GM10266 (cell line): Measurements from ENCODE around the gene GADD45B.

Source experiments
- DNase-seq: peaks from one replicate; pipeline ENCODE4 v3.0.0; 2012; ENCODE audit errors: extremely low spot score
- TF ChIP-seq, protein P1 (sequence below): IDR thresholded peaks from 2 replicates; pipeline ENCODE4 v1.5.1; 2012; ENCODE audit warnings: mild to moderate bottlenecking, low read depth; ENCODE audit not compliant: control insufficient read depth, insufficient read depth; ENCODE audit errors: missing control alignments

GADD45B gene

DNA sequence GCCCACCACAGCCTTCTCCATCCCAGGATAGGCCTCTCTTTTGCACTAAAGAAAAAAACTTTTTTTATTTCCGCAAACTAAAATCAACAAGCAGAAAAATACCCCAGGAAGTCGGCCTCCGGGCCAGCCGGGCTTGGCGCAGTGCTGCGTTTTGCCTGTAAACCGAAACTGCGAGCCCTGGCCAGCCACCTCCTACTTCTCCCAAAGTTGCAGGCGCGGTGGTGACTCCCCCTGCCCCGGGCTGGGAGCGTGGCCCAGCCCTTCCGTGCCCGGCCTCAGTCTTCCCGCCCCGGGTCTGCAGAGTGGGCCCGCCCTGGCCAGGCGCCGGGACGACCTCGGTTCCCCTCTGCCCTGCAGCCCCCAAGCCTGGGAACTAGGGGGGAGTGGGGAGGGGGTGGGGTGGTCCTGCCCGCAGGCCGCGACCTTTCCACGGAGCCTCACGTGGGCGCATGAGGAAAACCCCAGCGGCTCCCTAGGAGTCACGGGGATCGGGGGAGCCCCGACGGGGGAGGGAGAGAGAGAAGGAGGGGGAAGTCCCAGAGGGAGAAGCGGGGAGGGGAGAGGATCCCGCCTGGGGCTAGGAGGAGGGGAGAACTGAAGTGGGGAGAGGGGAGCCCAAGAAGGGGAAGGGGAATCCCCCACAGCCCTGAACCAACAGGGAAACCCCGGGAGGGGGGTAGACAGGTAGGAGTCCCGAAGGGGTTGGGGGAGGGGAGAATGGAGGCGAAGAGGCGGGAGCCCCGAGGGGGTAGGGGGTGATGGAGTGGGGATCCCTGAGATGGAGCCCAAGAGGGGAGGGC is 3.0 kb downstream of the GADD45B start:
- TF ChIP-seq, protein P1, sequence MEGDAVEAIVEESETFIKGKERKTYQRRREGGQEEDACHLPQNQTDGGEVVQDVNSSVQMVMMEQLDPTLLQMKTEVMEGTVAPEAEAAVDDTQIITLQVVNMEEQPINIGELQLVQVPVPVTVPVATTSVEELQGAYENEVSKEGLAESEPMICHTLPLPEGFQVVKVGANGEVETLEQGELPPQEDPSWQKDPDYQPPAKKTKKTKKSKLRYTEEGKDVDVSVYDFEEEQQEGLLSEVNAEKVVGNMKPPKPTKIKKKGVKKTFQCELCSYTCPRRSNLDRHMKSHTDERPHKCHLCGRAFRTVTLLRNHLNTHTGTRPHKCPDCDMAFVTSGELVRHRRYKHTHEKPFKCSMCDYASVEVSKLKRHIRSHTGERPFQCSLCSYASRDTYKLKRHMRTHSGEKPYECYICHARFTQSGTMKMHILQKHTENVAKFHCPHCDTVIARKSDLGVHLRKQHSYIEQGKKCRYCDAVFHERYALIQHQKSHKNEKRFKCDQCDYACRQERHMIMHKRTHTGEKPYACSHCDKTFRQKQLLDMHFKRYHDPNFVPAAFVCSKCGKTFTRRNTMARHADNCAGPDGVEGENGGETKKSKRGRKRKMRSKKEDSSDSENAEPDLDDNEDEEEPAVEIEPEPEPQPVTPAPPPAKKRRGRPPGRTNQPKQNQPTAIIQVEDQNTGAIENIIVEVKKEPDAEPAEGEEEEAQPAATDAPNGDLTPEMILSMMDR = no peak
- DNase-seq = peak; percentile 66

DNA sequence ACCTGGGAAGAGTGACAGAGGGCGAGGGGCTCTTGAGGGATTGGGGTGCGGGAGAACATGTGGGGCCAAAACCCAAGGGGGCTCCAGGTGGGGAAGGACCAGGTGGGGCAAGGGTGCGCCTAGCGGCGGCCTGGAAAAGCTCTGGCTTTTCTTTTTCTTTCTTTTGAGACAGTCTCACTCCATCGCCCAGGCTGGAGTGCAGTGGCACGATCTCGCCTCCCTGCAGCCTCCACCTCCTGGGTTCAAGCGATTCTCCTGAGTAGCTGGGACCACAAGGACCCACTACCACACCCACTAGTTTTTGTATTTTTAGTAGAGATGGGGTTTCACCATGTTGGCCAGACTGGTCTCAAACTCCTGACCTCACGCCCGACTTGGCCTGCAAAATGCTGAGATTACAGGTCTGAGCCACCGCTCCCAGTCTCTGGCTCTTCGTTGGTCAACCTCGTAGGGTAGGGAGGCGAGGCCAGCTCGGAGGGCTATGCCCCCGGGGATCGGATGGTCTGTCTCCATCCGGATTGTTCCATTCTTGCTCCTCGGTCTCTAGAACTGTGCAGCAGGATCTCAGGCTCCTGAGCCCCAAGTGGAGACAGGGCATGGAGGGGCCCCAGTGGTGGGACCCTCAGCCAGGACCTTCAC is 3.7 kb downstream of the GADD45B start:
- DNase-seq = peak; percentile 51

DNA sequence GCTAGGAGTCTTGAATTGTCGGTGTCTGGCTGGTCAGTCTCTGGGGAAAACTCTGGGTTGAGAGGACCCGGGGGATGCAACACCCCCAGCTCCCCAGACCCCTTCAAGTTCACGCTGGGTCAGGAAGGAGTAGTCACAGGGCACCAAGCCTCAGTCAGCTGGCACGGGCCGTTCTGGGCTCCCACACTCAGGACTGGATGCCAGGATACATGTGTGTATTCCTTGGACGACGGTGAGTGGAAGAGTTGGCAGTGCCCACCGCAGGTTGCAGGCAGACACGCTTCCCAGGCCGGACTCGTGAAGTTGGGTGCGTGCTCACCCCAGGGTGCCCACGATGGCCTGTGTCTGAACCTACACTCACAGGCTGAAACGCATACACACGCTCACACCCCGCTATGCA is 5.5 kb downstream of the GADD45B start:
- DNase-seq = no peak
- TF ChIP-seq, protein P1 = no peak

More for the DNA sequence above, 3.7 kb downstream of the GADD45B start:
- TF ChIP-seq, protein P1 = no peak

DNA sequence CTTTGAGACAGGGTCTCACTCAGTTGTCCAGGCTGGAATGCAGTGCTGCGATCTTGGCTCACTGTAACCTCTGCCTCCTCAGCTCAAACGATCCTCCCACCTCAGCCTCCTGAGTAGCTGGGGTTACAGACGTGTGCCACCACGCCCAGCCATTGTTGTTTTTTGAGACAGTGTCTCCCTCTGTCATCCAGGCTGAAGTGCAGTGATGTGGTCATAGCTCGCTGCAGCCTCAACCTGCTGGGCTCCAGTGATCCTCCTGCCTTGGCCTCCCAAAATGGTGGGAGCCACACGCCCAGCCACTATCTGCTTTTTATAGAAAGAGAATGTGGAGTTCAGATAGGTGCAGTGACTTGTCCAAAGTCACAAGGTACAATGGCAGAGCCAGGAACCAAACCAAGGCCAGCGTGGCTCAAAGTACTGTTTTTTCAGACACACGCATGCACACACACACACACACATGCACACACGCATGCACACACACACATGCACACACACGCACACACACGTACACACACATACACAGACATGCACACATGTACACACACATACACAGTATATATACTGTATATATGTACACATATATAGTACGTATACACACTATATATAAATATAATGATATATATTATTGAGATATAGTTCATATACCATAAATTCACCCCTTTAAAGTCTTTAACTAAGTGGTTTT is 6.6 kb downstream of the GADD45B start:
- DNase-seq = no peak
- TF ChIP-seq, protein P1 = no peak

DNA sequence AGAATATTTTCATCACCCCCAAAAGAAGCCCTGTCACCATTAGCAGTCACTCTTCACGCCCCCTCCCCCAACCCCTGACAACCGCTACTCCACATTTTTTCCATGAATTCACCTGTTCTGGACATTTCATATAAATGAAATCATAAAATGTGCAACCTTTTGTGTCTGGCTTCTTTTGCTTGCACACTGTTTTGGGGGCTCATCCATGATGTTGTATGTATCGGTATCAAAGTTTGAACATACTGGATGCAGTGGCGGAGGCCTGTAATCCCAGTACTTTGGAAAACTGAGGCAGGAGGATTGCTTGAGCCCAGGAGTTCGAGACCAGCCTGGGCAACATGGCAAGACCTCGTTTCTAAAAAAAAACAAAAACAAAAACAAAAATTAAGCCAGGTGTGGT is 7.2 kb downstream of the GADD45B start:
- no peak for DNase-seq
- TF ChIP-seq, protein P1 = no peak

DNA sequence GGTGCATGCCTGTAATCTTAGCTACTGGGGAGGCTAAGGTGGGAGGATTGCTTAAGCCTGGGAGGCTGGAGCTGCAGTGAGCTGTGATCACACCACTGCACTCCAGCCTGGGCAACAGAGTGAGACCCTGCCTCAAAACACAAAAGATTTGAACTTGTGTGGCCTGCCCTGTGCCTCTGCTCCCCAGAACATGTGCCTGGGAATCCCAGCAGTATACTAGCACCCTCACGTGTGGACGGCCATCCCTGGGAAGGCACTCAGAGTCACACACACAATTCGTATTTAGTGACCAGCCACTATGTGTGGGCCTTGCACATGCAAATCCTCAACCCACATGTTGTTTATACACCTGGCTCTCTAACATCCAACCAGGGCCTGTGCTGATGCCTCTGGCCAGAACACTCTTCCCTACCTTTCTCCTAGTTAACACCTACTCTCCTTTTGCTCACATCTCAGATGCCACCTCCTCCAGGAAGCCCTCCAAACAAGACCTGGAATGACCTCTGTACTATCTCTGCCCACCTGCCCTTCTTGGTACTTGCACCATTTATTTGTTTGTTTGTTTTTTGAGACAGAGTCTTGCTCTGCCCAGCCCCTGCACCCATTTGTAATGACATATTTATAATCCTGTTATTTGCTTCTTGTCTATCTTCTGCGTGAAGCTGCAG is 7.7 kb downstream of the GADD45B start:
- no peak for DNase-seq
- TF ChIP-seq, protein P1 = no peak
